Kidney glomerular epithelial cell (primary cell): ENCODE results near the gene FKBP15.
A peak's percentile ranks its signal among the peaks of the same experiment; 100 is the strongest.
"Not testable (repeated sequence)": the region's sequence is repeated elsewhere in the genome, so short reads cannot be mapped to it uniquely, and the experiment has no call there.

Source experiments
- DNase-seq: peaks from one replicate; lab custom pipeline; 2025; lab: John Stamatoyannopoulos, UW

FKBP15 gene

GRCh38 chr9:113178087-113178486 is 43.0 kb downstream of the FKBP15 start:
- peak; percentile 8 for DNase-seq

- no peak for DNase-seq
Measured at GRCh38 chr9:113177251-113177650, 43.8 kb downstream of the FKBP15 start.

- DNase-seq = no peak
Measured at GRCh38 chr9:113176803-113177202, 44.3 kb downstream of the FKBP15 start.

- no peak for DNase-seq
Measured at GRCh38 chr9:113173341-113173740, 47.7 kb downstream of the FKBP15 start.

GRCh38 chr9:113168809-113169208 is 52.3 kb downstream of the FKBP15 start:
- DNase-seq = no peak

- DNase-seq = no peak
Measured at GRCh38 chr9:113166039-113166438, 55.0 kb downstream of the FKBP15 start.

- DNase-seq = no peak
Measured at GRCh38 chr9:113164536-113165300, 56.4 kb downstream of the FKBP15 start.

- DNase-seq = no peak
Measured at GRCh38 chr9:113163001-113163400, 58.1 kb downstream of the FKBP15 start.

- no peak for DNase-seq
Measured at GRCh38 chr9:113160571-113160970, 60.5 kb downstream of the FKBP15 start.

GRCh38 chr9:113158446-113158845 is 62.6 kb downstream of the FKBP15 start:
- DNase-seq = no peak

- no peak for DNase-seq
Measured at GRCh38 chr9:113156880-113157279, 64.2 kb downstream of the FKBP15 start.

GRCh38 chr9:113155911-113156588 is 65.0 kb downstream of the FKBP15 start:
- DNase-seq = no peak

GRCh38 chr9:113154946-113155345 is 66.1 kb downstream of the FKBP15 start:
- DNase-seq = no peak

GRCh38 chr9:113154471-113154870 is 66.6 kb downstream of the FKBP15 start:
- peak; percentile 26 for DNase-seq

GRCh38 chr9:113153599-113153998 is 67.5 kb downstream of the FKBP15 start:
- no peak for DNase-seq

GRCh38 chr9:113152699-113153098 is 68.4 kb downstream of the FKBP15 start:
- DNase-seq = peak; percentile 55

GRCh38 chr9:113151696-113152630 is 69.1 kb downstream of the FKBP15 start:
- DNase-seq = no peak

GRCh38 chr9:113150670-113151611 is 70.1 kb downstream of the FKBP15 start, which contains the start of gene SLC31A2:
Gene SLC31A2 (plus strand): TSS chr9:113151007. CDS start chr9:113151075, 68 bp downstream.
- DNase-seq = peak; percentile 68

- DNase-seq = not testable (repeated sequence)
Measured at GRCh38 chr9:113149561-113149960, 71.5 kb downstream of the FKBP15 start.

GRCh38 chr9:113148781-113149510 is 72.1 kb downstream of the FKBP15 start:
- DNase-seq = no peak

- no peak for DNase-seq
Measured at GRCh38 chr9:113148372-113148705, 72.7 kb downstream of the FKBP15 start.
